Activated CD8-positive, alpha-beta memory T cell treated with anti-CD3 and anti-CD28 coated beads, Interleukin-2, amount 10 ng/mL, durations not matched to agents 7 days and 5 days (primary cell): Measurements from ENCODE around the gene ERMAP. TPM values are rescaled to one million over a fixed set of nuclear protein-coding genes. Genes with fewer than 3 reads are reported as not detected.
A peak's percentile ranks its signal among the peaks of the same experiment; 100 is the strongest.
"Not testable (repeated sequence)": the region's sequence is repeated elsewhere in the genome, so short reads cannot be mapped to it uniquely, and the experiment has no call there.

Source experiments
- ATAC-seq: fragments of 150-1000 bp; cut with Tn5 transposase; one replicate; pipeline ENCODE4 v1.10.0; 2021; ENCODE audit warnings: moderate library complexity
- CTCF ChIA-PET: fragments of 350-600 bp; sonication (Branson Sonifier 250); formaldehyde crosslinking; loops from one replicate; lab custom pipeline; 2021; ENCODE audit warnings: antibody characterized with exemption; lab: Charles Lee
- DNase-seq: peaks from one replicate; pipeline ENCODE4 v3.0.0-alpha.2; 2020
- H3K27ac Mint-ChIP-seq: one replicate; pipeline ENCODE4 v1.8.0; 2021; ENCODE audit warnings: mild to moderate bottlenecking, mixed read lengths
- H3K27me3 Mint-ChIP-seq: one replicate; pipeline ENCODE4 v1.8.0; 2021; ENCODE audit warnings: mixed read lengths
- H3K36me3 Mint-ChIP-seq: one replicate; pipeline ENCODE4 v1.8.0; 2021; ENCODE audit warnings: mild to moderate bottlenecking, mixed read lengths
- H3K4me1 Mint-ChIP-seq: one replicate; pipeline ENCODE4 v1.8.0; 2021; ENCODE audit warnings: mixed read lengths
- H3K4me3 Mint-ChIP-seq: one replicate; pipeline ENCODE4 v1.8.0; 2021; ENCODE audit warnings: mild to moderate bottlenecking, moderate library complexity, mixed read lengths
- H3K9me3 Mint-ChIP-seq: one replicate; pipeline ENCODE4 v1.8.0; 2022; ENCODE audit warnings: low read depth, mixed read lengths
- total RNA-seq, 2 experiments: library from RNA; stranded (reverse); gene quantifications; one replicate each; pipeline ENCODE4 v1.2.3, GENCODE V29; 2021

Gene ERMAP
- total RNA-seq, 2 experiments from 2014 or later = 3.7 to 4.1 TPM

GRCh38 chr1:42784946-42785693 is 31.8 kb upstream of the ERMAP start, which contains the start of gene TMEM269:
TSS of gene TMEM269 (plus strand) at chr1:42784991. CDS start at chr1:42789894, 4,903 bp downstream.
- peaks cover 14% of the 10 kb centered on the region for H3K36me3 Mint-ChIP-seq
- H3K27me3 Mint-ChIP-seq = no peaks in the 10 kb centered on the region
- H3K9me3 Mint-ChIP-seq = no peaks in the 10 kb centered on the region
- ATAC-seq (peak; percentile 86), DNase-seq (peak; percentile 77)
- peak within 1 kb of the TSS; percentile 61 for H3K27ac Mint-ChIP-seq
- H3K4me1 Mint-ChIP-seq = peaks cover 15% of the 10 kb centered on the region
- peak within 1 kb of the TSS; percentile 74 for H3K4me3 Mint-ChIP-seq
- CTCF ChIA-PET = interaction anchor here (0.9 to 1.9 kb wide), 2 partner anchors 9 to 138 kb away, joined by 4 read pairs; no protein-coding TSS in a partner anchor

GRCh38 chr1:42786097-42786496 is 30.8 kb upstream of the ERMAP start:
- CTCF ChIA-PET = no interaction called here
- Mint-ChIP-seq H3K27ac (no peak overlapping the region), H3K9me3 (no peaks in the 10 kb centered on the region), H3K4me3 (no peak overlapping the region), H3K27me3 (peaks cover under 1% of the 10 kb centered on the region), H3K4me1 (peaks cover 12% of the 10 kb centered on the region), H3K36me3 (peaks cover 9% of the 10 kb centered on the region)
- ATAC-seq (no peak), DNase-seq (no peak)

- ATAC-seq (no peak), DNase-seq (no peak)
- CTCF ChIA-PET = no interaction called here
- peaks cover 4% of the 10 kb centered on the region for H3K36me3 Mint-ChIP-seq
- peaks cover 3% of the 10 kb centered on the region for H3K27me3 Mint-ChIP-seq
- no peak overlapping the region for H3K27ac Mint-ChIP-seq
- no peaks in the 10 kb centered on the region for H3K9me3 Mint-ChIP-seq
- no peak overlapping the region for H3K4me3 Mint-ChIP-seq
- peaks cover 9% of the 10 kb centered on the region for H3K4me1 Mint-ChIP-seq
Measured at GRCh38 chr1:42788021-42788420, 28.9 kb upstream of the ERMAP start.

- ATAC-seq = no peak
- H3K4me1 Mint-ChIP-seq = no peaks in the 10 kb centered on the region
- H3K4me3 Mint-ChIP-seq = no peak overlapping the region
- H3K27me3 Mint-ChIP-seq = peaks cover 3% of the 10 kb centered on the region
- H3K27ac Mint-ChIP-seq = no peak overlapping the region
- no peaks in the 10 kb centered on the region for H3K36me3 Mint-ChIP-seq
- H3K9me3 Mint-ChIP-seq = no peaks in the 10 kb centered on the region
- CTCF ChIA-PET = interaction anchor here (1.1 kb wide), 2 partner anchors 9 to 16 kb away, joined by 3 to 4 read pairs; partner anchors contain the start of gene TMEM269
- DNase-seq = no peak
Measured at GRCh38 chr1:42793824-42794223, 23.1 kb upstream of the ERMAP start.

- DNase-seq (no peak), ATAC-seq (no peak)
- Mint-ChIP-seq H3K9me3 (no peaks in the 10 kb centered on the region), H3K4me1 (no peaks in the 10 kb centered on the region), H3K27me3 (peaks cover 2% of the 10 kb centered on the region), H3K27ac (no peak overlapping the region), H3K4me3 (no peak overlapping the region), H3K36me3 (no peaks in the 10 kb centered on the region)
- CTCF ChIA-PET = no interaction called here
Measured at GRCh38 chr1:42797414-42797813, 19.5 kb upstream of the ERMAP start.

- no peak for ATAC-seq
- no peaks in the 10 kb centered on the region for H3K4me1 Mint-ChIP-seq
- H3K4me3 Mint-ChIP-seq = no peak overlapping the region
- H3K27ac Mint-ChIP-seq = no peak overlapping the region
- no peaks in the 10 kb centered on the region for H3K36me3 Mint-ChIP-seq
- CTCF ChIA-PET = interaction anchor here (1.0 kb wide), 1 partner anchor 11 kb away, joined by 3 read pairs; no protein-coding TSS in a partner anchor
- no peak for DNase-seq
- H3K27me3 Mint-ChIP-seq = peaks cover 2% of the 10 kb centered on the region
- H3K9me3 Mint-ChIP-seq = no peaks in the 10 kb centered on the region
Measured at GRCh38 chr1:42797979-42798378, 18.9 kb upstream of the ERMAP start.

GRCh38 chr1:42801832-42802473 is 15.0 kb upstream of the ERMAP start:
- Mint-ChIP-seq H3K27ac (no peak overlapping the region), H3K4me3 (no peak overlapping the region), H3K9me3 (no peaks in the 10 kb centered on the region), H3K27me3 (peaks cover 2% of the 10 kb centered on the region), H3K36me3 (peaks cover 8% of the 10 kb centered on the region), H3K4me1 (peaks cover 4% of the 10 kb centered on the region)
- CTCF ChIA-PET = no interaction called here
- no peak for ATAC-seq
- DNase-seq = no peak

GRCh38 chr1:42806171-42806570 is 10.8 kb upstream of the ERMAP start:
- H3K27ac Mint-ChIP-seq = no peak overlapping the region
- H3K27me3 Mint-ChIP-seq = peaks cover 2% of the 10 kb centered on the region
- no peak for ATAC-seq
- peaks cover 9% of the 10 kb centered on the region for H3K4me1 Mint-ChIP-seq
- DNase-seq = no peak
- peaks cover 8% of the 10 kb centered on the region for H3K36me3 Mint-ChIP-seq
- CTCF ChIA-PET = interaction anchor here (0.9 to 1.0 kb wide), 2 partner anchors 10 kb away, joined by 3 read pairs; no protein-coding TSS in a partner anchor
- H3K9me3 Mint-ChIP-seq = no peaks in the 10 kb centered on the region
- no peak overlapping the region for H3K4me3 Mint-ChIP-seq

GRCh38 chr1:42806593-42806992 is 10.3 kb upstream of the ERMAP start:
- CTCF ChIA-PET = interaction anchor here (0.9 to 1.0 kb wide), 2 partner anchors 9 to 10 kb away, joined by 3 read pairs; no protein-coding TSS in a partner anchor
- ATAC-seq (no peak), DNase-seq (no peak)
- Mint-ChIP-seq H3K27me3 (peaks cover 2% of the 10 kb centered on the region), H3K4me3 (no peak overlapping the region), H3K9me3 (no peaks in the 10 kb centered on the region), H3K27ac (no peak overlapping the region), H3K36me3 (peaks cover 8% of the 10 kb centered on the region), H3K4me1 (peaks cover 9% of the 10 kb centered on the region)

- ATAC-seq (no peak), DNase-seq (no peak)
- Mint-ChIP-seq H3K9me3 (no peaks in the 10 kb centered on the region), H3K36me3 (peaks cover 8% of the 10 kb centered on the region), H3K27ac (no peak overlapping the region), H3K27me3 (no peaks in the 10 kb centered on the region), H3K4me1 (peaks cover 9% of the 10 kb centered on the region), H3K4me3 (no peak overlapping the region)
- CTCF ChIA-PET = interaction anchor here (0.9 kb wide), 1 partner anchor 9 kb away, joined by 3 read pairs; no protein-coding TSS in a partner anchor
Measured at GRCh38 chr1:42807056-42807668, 9.8 kb upstream of the ERMAP start.

GRCh38 chr1:42814815-42815214 is 2.1 kb upstream of the ERMAP start:
- DNase-seq, H3K27me3 Mint-ChIP-seq, H3K9me3 Mint-ChIP-seq, ATAC-seq, CTCF ChIA-PET, H3K36me3 Mint-ChIP-seq, H3K27ac Mint-ChIP-seq, H3K4me3 Mint-ChIP-seq: not testable (repeated sequence)
- peaks cover 19% of the 10 kb centered on the region for H3K4me1 Mint-ChIP-seq

- DNase-seq (no peak), ATAC-seq (peak; percentile 2)
- Mint-ChIP-seq H3K36me3 (peaks cover 1% of the 10 kb centered on the region), H3K4me3 (peak overlapping the region; percentile 70), H3K27me3 (no peaks in the 10 kb centered on the region), H3K4me1 (peaks cover 19% of the 10 kb centered on the region), H3K27ac (peak overlapping the region; percentile 80), H3K9me3 (no peaks in the 10 kb centered on the region)
- CTCF ChIA-PET = interaction anchor here (0.7 to 1.7 kb wide), 9 partner anchors 9 to 259 kb away, joined by 3 to 18 read pairs (median 3); partner anchors contain the start of genes C1orf50, P3H1 and ZNF691
Measured at GRCh38 chr1:42815941-42816584, 859 bp upstream of the ERMAP start.

- no peaks in the 10 kb centered on the region for H3K9me3 Mint-ChIP-seq
- H3K36me3 Mint-ChIP-seq = peaks cover 1% of the 10 kb centered on the region
- CTCF ChIA-PET = interaction anchor here (0.9 to 2.1 kb wide), 6 partner anchors 18 to 106 kb away, joined by 3 to 10 read pairs (median 5); partner anchors contain the start of genes P3H1 and ZNF691
Measured at GRCh38 chr1:42817440-42817767, 482 bp downstream of the ERMAP start.

More at GRCh38 chr1:42817440-42817767, 482 bp downstream of the ERMAP start:
- H3K27me3 Mint-ChIP-seq = no peaks in the 10 kb centered on the region
- H3K4me1 Mint-ChIP-seq = peaks cover 19% of the 10 kb centered on the region
- DNase-seq (no peak), ATAC-seq (no peak)
- peak overlapping the region; percentile 54 for H3K27ac Mint-ChIP-seq
- H3K4me3 Mint-ChIP-seq = peak overlapping the region; percentile 70
